K562 (cell line): Measurements from ENCODE around the gene SCARF2.
"Not testable (repeated sequence)": the region's sequence is repeated elsewhere in the genome, so short reads cannot be mapped to it uniquely, and the experiment has no call there.

Experiments
- EP300 ChIP-seq: IDR thresholded peaks from 2 replicates; pipeline ENCODE4 v1.6.1; 2012; ENCODE audit warnings: low read length, improper control_type of control experiment
- PRPF4 ChIP-seq: fragments of 200-400 bp; formaldehyde crosslinking; IDR thresholded peaks from one replicate; pipeline ENCODE4 v1.6.1; 2017; ENCODE audit warnings: low read length, low read depth, mild to moderate bottlenecking; ENCODE audit not compliant: insufficient read depth, poor library complexity, severe bottlenecking
- TF ChIP-seq, protein P1 (sequence below): sonication (generic); formaldehyde crosslinking; IDR thresholded peaks from 2 replicates; pipeline ENCODE4 v1.8.1; 2022; ENCODE audit warnings: missing genetic modification reagents

DNA sequence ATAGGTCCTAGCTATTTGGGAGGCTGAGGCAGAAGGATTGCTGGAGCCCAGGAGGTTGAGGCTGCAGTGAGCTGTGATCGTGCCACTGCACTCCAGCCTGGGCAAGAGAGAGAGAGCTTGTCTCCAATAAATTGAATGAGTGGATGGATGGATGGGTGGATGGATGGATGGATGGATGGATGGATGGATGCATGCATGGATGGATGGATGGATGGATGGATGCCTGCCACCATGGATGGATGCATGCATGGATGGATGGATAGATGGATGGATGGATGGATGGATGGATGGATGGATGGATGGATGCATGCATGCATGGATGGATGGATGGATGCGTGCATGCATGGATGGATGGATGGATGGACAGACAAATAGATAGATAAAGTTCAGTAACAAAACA, 32.9 kb upstream of the SCARF2 start:
- TF ChIP-seq, protein P1, sequence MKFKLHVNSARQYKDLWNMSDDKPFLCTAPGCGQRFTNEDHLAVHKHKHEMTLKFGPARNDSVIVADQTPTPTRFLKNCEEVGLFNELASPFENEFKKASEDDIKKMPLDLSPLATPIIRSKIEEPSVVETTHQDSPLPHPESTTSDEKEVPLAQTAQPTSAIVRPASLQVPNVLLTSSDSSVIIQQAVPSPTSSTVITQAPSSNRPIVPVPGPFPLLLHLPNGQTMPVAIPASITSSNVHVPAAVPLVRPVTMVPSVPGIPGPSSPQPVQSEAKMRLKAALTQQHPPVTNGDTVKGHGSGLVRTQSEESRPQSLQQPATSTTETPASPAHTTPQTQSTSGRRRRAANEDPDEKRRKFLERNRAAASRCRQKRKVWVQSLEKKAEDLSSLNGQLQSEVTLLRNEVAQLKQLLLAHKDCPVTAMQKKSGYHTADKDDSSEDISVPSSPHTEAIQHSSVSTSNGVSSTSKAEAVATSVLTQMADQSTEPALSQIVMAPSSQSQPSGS (CRISPR knock-in tag) = not testable (repeated sequence)
- not testable (repeated sequence) for TF ChIP-seq EP300, PRPF4
